ENCODE measurements around the gene FLRT2. TPM values are rescaled to one million over a fixed set of nuclear protein-coding genes. Genes with fewer than 3 reads are reported as not detected.

The FLRT2 gene
- total and polyA plus RNA-seq, 2 experiments from 2014 or later: 5.2 to 5.8 TPM

DNA sequence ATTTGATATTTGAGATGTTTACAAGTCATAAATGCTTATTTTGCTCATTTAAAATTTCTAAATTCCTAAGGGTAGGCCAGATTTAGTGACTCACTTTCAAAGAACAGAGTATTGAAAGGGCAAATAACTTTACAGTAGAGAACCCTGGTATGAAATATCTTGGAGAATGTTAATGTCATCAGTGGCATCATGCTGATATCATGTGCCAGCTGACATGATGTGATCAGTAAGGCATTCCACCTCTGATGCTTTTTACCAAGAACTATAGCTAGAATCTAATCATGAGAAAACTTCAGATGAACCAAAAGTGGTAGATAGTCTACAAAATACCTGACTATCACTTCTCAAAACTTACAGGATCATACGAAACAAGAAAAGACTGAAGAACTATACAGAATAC lies 2.9 kb upstream of the FLRT2 start:
- Histone ChIP-seq H3K9me3 (ENCODE audit: low read depth) (no peaks in the 10 kb centered on the region), H3K27ac (no peak overlapping the region), H3K4me1 (ENCODE audit: low read depth) (peaks cover 4% of the 10 kb centered on the region), H3K27me3 (peaks cover 24% of the 10 kb centered on the region), H3K36me3 (no peaks in the 10 kb centered on the region), H3K4me3 (no peak overlapping the region)
- TF ChIP-seq, protein P1, sequence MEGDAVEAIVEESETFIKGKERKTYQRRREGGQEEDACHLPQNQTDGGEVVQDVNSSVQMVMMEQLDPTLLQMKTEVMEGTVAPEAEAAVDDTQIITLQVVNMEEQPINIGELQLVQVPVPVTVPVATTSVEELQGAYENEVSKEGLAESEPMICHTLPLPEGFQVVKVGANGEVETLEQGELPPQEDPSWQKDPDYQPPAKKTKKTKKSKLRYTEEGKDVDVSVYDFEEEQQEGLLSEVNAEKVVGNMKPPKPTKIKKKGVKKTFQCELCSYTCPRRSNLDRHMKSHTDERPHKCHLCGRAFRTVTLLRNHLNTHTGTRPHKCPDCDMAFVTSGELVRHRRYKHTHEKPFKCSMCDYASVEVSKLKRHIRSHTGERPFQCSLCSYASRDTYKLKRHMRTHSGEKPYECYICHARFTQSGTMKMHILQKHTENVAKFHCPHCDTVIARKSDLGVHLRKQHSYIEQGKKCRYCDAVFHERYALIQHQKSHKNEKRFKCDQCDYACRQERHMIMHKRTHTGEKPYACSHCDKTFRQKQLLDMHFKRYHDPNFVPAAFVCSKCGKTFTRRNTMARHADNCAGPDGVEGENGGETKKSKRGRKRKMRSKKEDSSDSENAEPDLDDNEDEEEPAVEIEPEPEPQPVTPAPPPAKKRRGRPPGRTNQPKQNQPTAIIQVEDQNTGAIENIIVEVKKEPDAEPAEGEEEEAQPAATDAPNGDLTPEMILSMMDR (IDR thresholded peaks at IDR 0.05; ENCODE audit: low read depth, low read length): no peak
- peak in 1 of 2 donors; percentile 23 for DNase-seq (ENCODE audit: low read depth in 1 of 2, low spot score in 1 of 2)

DNA sequence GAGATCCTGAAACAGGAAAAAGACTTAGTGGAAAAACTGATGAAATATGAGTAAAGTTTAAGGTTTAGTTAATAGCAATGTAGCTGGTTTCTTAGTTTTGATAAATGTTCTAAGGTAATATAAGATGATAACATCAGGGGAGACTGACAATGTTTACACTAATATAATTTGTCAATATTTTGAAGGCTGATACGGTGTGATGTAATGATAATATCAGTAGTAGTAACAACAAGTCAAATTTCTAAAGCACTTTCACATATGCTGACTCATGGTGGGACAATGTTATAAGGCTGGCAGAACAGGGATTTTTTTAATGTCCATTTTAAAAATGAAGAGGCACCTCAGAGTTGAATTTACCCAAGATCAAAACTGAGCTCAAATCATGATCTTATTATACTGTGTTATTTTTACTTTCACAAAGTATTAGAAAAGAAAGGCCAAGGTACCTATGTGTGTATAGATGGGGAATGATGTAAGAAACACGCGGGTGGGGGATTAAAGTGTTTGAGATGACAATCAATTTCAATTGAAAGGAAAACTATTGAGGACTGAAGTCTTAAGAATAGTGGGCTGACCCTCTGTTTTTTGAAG lies 2.4 kb upstream of the FLRT2 start:
- Histone ChIP-seq H3K4me1 (ENCODE audit: low read depth) (peaks cover 5% of the 10 kb centered on the region), H3K27me3 (peaks cover 29% of the 10 kb centered on the region), H3K27ac (no peak overlapping the region), H3K9me3 (ENCODE audit: low read depth) (no peaks in the 10 kb centered on the region), H3K4me3 (no peak overlapping the region), H3K36me3 (no peaks in the 10 kb centered on the region)
- DNase-seq (ENCODE audit: low read depth in 1 of 2, low spot score in 1 of 2): peak in 1 of 2 donors; percentile 27
- TF ChIP-seq, protein P1 (IDR thresholded peaks at IDR 0.05; ENCODE audit: low read depth, low read length): no peak

DNA sequence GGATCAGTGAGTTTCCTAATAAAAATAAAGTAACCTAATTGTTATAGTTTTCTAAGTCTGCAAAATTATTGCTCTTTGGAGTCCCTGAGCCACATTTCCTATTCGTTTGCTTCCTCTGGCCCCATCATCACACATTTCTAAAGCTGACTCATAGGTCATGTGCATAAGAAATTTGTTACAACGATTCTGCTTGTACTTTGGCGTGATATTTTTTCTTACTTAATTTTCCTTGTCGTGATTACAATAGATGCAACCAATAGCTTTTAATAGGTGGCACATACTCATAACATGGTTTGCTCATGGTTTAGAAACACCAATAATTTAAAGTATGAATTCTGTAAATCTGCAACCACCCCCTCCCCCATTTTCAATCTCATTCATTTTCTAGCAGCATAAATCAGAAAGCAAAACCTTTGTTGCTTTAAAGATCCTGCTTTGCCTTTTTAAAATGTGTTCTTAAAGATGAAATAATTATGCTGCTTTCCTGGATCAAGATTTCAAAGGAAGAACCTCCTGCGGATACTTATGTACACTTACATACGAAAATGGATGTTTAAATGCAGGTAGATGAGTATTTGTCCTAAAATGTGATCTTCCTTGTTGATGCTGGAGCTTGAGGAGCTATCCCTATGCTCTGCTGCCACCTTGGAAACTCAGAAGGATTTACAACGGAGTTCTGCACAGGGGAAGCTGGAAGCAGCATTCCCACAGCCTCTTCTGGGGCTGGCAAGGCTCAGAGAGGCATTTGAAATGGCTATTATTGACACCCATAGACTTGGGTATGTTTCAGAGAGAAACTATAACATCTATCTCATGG lies 1.7 kb upstream of the FLRT2 start:
- peak; percentile 76 to 95 for DNase-seq (ENCODE audit: low read depth in 1 of 2, low spot score in 1 of 2)
- H3K4me3 ChIP-seq: peak overlapping the region; percentile 65
- H3K36me3 ChIP-seq: no peaks in the 10 kb centered on the region
- H3K9me3 ChIP-seq (ENCODE audit: low read depth): no peaks in the 10 kb centered on the region
- no peak overlapping the region for H3K27ac ChIP-seq
- TF ChIP-seq, protein P1 (IDR thresholded peaks at IDR 0.05; ENCODE audit: low read depth, low read length): peak; percentile 74
- H3K4me1 ChIP-seq (ENCODE audit: low read depth): peaks cover 7% of the 10 kb centered on the region
- H3K27me3 ChIP-seq: peaks cover 32% of the 10 kb centered on the region

DNA sequence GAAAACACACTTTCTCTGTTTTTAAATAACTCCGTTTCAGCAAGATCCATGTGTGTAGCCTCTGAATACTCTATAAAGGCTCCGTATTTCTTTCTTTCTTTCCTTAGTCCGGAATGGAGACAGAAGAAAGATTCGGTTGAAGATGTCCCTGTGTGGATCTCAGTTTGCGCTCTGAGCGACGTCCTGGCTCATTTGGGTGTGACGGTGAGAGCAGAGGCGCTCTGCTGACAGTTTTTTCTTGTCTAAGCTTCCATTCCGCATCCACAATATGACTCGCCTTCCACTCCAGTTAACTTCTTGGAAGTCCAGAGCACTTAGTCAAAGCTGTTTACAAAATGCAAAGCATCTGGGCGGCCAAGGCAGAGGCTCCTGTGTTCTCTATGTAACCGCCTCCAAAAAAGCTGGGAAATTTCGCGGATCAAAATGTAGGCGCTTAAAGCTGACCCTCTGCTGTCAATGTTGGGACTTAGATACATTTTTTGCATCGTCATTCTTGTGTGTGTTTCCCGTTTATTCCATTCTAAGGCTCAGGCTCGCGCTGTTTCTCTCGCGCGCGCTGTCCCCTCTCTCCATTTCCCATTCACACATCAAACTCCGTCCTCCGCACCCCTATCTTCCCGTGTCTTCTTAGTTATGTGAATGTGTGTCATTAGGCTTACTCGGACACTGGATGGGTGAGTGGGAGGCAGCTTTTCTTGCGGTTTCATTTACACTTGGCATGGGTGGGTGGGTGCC lies 880 bp upstream of the FLRT2 start:
- Histone ChIP-seq H3K36me3 (no peaks in the 10 kb centered on the region), H3K4me1 (ENCODE audit: low read depth) (peaks cover 3% of the 10 kb centered on the region), H3K9me3 (ENCODE audit: low read depth) (no peaks in the 10 kb centered on the region), H3K4me3 (peak overlapping the region; percentile 65), H3K27me3 (peaks cover 34% of the 10 kb centered on the region), H3K27ac (no peak overlapping the region)
- TF ChIP-seq, protein P1 (IDR thresholded peaks at IDR 0.05; ENCODE audit: low read depth, low read length): no peak
- peak in 1 of 2 donors; percentile 77 for DNase-seq (ENCODE audit: low read depth in 1 of 2, low spot score in 1 of 2)

DNA sequence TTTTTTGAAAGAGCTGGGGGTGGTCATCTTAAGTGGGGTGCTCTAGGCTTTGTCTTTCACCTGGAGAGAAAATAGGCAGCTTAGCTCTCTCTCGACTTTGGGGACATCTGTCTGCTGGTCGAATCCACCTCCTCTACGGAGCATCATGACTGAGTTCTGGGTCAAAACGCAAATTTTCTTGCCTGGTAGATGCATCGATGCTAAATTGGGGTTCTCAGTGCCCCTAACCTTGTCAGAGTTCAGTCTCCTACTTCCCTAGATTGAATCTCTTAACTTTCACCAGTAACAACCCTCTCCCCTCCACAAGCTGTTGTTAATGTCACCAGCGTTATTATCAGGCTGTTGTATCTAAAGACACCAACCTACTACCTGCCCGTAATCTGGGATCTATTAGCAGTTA lies 682 bp downstream of the FLRT2 start:
- Histone ChIP-seq H3K4me3 (peak overlapping the region; percentile 65), H3K27ac (no peak overlapping the region), H3K9me3 (ENCODE audit: low read depth) (no peaks in the 10 kb centered on the region), H3K27me3 (peaks cover 37% of the 10 kb centered on the region), H3K4me1 (ENCODE audit: low read depth) (peaks cover 3% of the 10 kb centered on the region), H3K36me3 (no peaks in the 10 kb centered on the region)
- no peak for DNase-seq (ENCODE audit: low read depth in 1 of 2, low spot score in 1 of 2)
- TF ChIP-seq, protein P1 (IDR thresholded peaks at IDR 0.05; ENCODE audit: low read depth, low read length): no peak

Measured in cardiac muscle cell (in vitro differentiated cells and primary cell).